ENCODE data around the gene RAP2B.

- TF ChIP-seq POLR2AphosphoS5 (IDR thresholded peaks at IDR 0.05; ENCODE audit: low read depth, low read length) (no peak), TAF1 (IDR thresholded peaks at IDR 0.05; ENCODE audit: borderline replicate concordance, low read depth, low read length) (no peak)
These were observed 32.2 kb upstream of the RAP2B start for GRCh38 chr3:153129866-153130265.
